Choroid plexus epithelial cell (primary cell): ENCODE data around the gene MBOAT2.

Source experiments
- DNase-seq: peaks from one replicate; pipeline ENCODE4 v3.0.0-alpha.2; 2010; ENCODE audit warnings: low read depth
- H3K4me3 ChIP-seq: 2 replicates; pipeline ENCODE4 v1.5.1; 2011; ENCODE audit warnings: low read depth, mild to moderate bottlenecking, control low read depth, low read length, moderate library complexity
- TF ChIP-seq, protein P1 (sequence below): conservative IDR thresholded peaks from 2 replicates; pipeline ENCODE4 v1.5.1; 2011; ENCODE audit warnings: low read depth, mild to moderate bottlenecking, control low read depth, inconsistent platforms, low read length, moderate library complexity

MBOAT2 gene

DNA sequence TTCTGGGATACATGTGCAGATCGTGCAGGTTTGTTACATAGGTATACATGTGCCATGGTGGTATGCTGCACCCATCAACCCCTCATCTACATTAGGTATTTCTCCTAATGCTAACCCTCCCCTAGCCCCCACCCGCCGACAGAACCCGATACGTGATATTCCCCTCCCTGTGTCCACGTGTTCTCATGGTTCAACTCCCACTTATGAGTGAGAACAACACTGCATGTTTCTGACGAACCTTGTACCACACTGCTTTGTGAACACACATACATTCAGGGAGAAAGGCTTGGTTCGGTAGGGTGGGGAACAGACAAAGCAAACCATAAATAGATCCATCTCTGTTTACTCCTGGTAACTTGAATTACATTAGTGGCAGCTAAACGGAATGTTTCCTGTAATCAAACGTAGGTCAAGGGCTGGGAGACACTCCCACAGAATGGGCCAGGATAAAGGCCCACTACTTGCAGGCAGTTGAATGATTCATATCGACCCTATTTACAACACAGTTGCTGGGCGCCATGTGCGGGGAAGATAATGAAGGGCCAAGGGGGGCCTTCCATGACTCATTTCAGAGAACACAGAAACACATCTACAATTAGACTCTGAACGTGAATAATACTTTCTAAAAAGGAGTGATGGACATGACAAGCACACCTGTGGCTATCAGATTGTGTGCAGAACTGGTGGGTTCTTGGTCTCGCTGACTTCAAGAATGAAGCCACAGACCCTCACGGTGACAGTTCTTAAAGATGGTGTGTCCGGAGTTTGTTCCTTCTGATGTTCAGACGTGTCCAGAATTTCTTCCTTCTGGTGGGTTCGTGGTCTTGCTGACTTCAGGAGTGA lies 109.3 kb downstream of the MBOAT2 start:
- DNase-seq: peak; percentile 22
- no peak overlapping the region for H3K4me3 ChIP-seq
- TF ChIP-seq, protein P1, sequence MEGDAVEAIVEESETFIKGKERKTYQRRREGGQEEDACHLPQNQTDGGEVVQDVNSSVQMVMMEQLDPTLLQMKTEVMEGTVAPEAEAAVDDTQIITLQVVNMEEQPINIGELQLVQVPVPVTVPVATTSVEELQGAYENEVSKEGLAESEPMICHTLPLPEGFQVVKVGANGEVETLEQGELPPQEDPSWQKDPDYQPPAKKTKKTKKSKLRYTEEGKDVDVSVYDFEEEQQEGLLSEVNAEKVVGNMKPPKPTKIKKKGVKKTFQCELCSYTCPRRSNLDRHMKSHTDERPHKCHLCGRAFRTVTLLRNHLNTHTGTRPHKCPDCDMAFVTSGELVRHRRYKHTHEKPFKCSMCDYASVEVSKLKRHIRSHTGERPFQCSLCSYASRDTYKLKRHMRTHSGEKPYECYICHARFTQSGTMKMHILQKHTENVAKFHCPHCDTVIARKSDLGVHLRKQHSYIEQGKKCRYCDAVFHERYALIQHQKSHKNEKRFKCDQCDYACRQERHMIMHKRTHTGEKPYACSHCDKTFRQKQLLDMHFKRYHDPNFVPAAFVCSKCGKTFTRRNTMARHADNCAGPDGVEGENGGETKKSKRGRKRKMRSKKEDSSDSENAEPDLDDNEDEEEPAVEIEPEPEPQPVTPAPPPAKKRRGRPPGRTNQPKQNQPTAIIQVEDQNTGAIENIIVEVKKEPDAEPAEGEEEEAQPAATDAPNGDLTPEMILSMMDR: no peak

DNA sequence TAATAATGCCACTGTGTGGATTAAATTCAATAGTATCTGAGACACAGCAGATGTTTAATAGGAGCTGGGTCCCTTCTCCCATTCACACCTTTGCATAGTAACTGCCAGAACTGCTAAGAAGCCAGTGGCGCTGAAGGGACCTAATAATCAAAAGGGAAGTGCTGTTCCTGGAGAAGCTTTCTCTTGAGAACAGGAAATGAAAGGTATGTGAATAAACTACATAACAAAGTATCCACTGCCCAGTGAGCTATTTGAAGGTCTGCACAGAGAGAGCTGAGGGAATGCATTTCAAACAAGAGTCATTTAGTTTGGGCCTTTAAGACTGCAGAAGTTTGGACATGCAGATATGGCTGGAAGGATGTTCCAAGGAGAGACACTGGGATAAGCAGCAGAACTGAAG lies 110.0 kb downstream of the MBOAT2 start:
- peak; percentile 13 for DNase-seq
- H3K4me3 ChIP-seq: no peak overlapping the region
- TF ChIP-seq, protein P1: no peak

DNA sequence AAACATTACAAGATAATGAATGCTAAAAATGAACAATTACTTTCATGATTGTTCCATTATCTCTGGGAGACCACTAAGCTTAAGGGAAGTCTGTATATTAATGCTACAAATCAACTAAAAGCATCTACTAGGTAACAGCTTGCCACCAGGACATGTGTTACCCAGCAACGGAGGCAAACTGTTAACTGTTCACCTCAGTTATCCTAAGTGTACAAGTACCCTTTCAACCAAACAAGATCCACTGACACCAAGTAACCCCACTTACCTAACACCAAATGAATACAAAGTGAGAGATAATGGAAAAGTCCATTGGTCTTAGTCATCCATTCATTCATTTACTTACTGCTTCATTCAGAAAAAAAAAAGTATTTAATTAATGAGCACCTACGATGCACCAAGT lies 111.4 kb downstream of the MBOAT2 start:
- TF ChIP-seq, protein P1: no peak

DNA sequence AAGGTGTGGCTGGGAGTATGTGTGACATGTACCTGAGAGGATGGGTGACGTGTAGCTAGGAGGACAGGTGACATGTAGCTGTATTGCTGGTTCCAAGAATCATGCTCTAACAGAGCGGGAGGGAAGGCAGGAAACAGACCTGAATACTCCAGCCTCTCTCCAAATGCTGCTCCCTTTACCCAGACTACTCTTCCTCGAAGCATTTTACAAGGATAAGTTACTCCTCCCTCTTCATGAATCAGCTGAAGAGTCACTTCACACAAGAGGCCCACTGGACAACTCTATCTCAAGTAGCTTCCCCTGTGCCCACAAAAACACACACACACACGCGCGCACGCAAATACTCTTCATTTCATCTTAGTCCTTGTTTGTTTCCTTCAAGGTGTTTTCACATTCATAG lies 113.5 kb downstream of the MBOAT2 start:
- TF ChIP-seq, protein P1: no peak
- H3K4me3 ChIP-seq: no peak overlapping the region
- no peak for DNase-seq

More for the DNA sequence above, 111.4 kb downstream of the MBOAT2 start:
- no peak overlapping the region for H3K4me3 ChIP-seq
- DNase-seq: no peak

DNA sequence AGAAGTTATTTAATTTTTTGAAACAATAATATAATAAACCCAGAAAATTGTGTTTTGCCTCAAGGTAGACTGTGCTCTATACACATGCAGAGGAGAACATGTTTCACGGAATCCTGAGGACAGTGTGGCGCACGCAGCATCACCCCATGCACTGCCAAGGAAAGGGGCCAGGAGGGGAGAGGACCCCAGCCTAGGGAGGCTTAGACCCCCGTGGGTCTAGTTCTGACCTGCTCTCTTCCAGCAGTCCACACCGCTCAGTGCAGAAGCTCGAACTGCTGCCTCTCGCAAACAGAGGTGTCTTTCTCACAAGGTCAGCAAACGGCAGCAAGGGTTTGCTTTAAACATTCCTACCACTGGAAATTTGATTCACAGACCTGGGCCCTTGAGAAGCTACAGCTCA lies 114.5 kb downstream of the MBOAT2 start:
- TF ChIP-seq, protein P1: no peak
- DNase-seq: no peak
- H3K4me3 ChIP-seq: no peak overlapping the region

DNA sequence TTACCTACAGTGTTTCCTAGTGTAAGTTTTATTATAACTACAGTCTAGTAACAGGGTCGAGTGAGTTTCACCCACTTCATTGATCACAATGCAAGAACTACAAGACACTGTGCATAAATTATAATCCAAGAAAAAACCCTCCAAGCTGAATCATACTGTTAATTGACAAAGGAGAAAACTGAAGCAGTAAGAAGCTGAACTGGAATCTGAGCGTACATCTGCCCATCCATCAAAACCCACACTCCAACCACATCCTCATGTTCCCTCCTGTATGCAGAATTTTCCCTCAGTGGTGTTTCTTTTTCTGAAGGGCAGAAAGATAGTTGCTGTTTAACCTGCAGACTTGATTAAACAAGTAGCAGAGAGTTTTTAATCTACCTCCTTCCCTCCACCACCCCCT lies 116.6 kb downstream of the MBOAT2 start:
- H3K4me3 ChIP-seq: no peak overlapping the region
- TF ChIP-seq, protein P1: no peak
- no peak for DNase-seq

DNA sequence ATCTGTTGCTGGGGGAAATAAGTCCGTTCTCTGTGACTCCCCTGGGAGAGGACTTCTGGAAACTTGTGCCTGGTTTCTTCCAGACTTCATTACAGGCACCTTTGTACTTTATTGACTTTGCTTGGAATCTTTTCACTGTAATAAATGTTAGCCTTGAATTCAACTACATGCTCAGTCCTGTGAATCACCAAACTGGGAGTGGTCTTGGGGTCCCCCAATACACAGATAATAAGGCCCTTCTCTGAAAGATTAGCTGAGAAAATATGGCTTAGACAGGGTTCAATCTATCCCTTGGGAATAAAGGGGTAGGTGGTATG lies 117.3 kb downstream of the MBOAT2 start:
- TF ChIP-seq, protein P1: no peak
- H3K4me3 ChIP-seq: no peak overlapping the region
- DNase-seq: no peak
